ENCODE data around the gene CTNNB1.

Gene CTNNB1

DNA sequence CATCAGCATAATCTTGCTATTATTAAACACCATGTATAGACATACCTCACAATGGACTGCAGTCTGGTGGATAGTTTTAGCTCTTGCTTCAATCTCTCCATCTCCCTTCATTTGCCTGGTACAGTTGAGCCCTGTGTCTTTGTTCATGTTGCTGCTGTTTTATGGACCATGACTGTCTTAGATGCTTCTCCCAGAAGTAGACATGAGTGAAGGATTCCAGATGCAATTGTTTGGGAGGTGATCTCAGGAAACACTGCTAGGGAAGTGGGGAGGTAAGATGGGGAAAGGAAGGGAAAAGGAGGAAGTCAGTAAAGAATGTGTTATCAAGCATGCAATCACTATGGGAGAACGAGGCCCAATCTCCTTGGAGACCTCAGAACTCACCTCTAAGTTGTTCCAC lies 36.3 kb upstream of the CTNNB1 start:
- Histone ChIP-seq H3K27me3 (ENCODE audit: insufficient read depth, low read length, poor library complexity) (no peaks in the 10 kb centered on the region), H4K8ac (ENCODE audit: low read depth, low read length) (no peak overlapping the region), H3K18ac (ENCODE audit: low read length) (no peak overlapping the region), H3K4me2 (ENCODE audit: low read length) (no peak overlapping the region), H3K79me2 (ENCODE audit: control insufficient read depth, insufficient read depth, low read length) (no peaks in the 10 kb centered on the region), H3K4ac (ENCODE audit: low read depth, low read length) (no peak overlapping the region), H2BK15ac (replicated peaks; ENCODE audit: low read depth) (no peak overlapping the region), H3K4me3 (ENCODE audit: low read length) (no peak overlapping the region), H3K36me3 (ENCODE audit: control insufficient read depth, insufficient read depth, low read length) (no peaks in the 10 kb centered on the region), H4K5ac (ENCODE audit: low read length) (no peak overlapping the region), H3K23ac (ENCODE audit: low read length) (no peak overlapping the region), H2BK120ac (ENCODE audit: low read depth, low read length) (no peak overlapping the region), H3K9ac (ENCODE audit: low read length) (no peak overlapping the region), H2BK5ac (ENCODE audit: low read length) (no peak overlapping the region), H3K27ac (ENCODE audit: low read depth, low read length) (no peak overlapping the region), H3K79me1 (ENCODE audit: low read length) (no peaks in the 10 kb centered on the region), H2AK5ac (ENCODE audit: low read length) (no peak overlapping the region), H3K4me1 (ENCODE audit: control insufficient read depth, low read depth, low read length) (peaks cover 12% of the 10 kb centered on the region), H3K56ac (ENCODE audit: low read length) (no peak overlapping the region)
- no CpG with 5 or more reads among the region's 1 CpG for WGBS (ENCODE audit: extremely low coverage, insufficient coverage, low lambda C conversion rate)
- no peak for DNase-seq

DNA sequence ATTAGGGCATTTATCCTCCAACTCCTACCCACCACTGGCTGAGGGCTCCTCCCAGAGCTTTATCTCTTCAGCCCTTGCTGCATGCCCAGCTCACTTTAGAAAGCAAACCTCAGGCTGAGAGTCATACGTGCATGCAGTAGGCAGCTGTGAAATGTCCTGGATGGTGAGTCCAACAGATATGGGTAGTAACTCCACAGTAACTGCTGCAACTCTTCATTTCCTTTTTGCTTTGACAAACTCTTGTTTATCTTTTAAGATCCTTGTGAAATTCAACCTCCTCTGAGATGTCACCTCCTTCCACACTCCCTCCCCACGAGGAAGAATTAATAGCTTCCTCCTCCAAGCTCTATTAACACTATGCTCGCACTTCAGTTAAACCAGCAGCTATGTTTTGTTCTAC lies 35.9 kb upstream of the CTNNB1 start:
- Histone ChIP-seq H4K8ac (ENCODE audit: low read depth, low read length) (no peak overlapping the region), H3K27me3 (ENCODE audit: insufficient read depth, low read length, poor library complexity) (no peaks in the 10 kb centered on the region), H3K36me3 (ENCODE audit: control insufficient read depth, insufficient read depth, low read length) (no peaks in the 10 kb centered on the region), H2AK5ac (ENCODE audit: low read length) (no peak overlapping the region), H2BK15ac (replicated peaks; ENCODE audit: low read depth) (no peak overlapping the region), H3K23ac (ENCODE audit: low read length) (no peak overlapping the region), H3K27ac (ENCODE audit: low read depth, low read length) (no peak overlapping the region), H2BK120ac (ENCODE audit: low read depth, low read length) (no peak overlapping the region), H3K4ac (ENCODE audit: low read depth, low read length) (no peak overlapping the region), H3K4me1 (ENCODE audit: control insufficient read depth, low read depth, low read length) (peaks cover 12% of the 10 kb centered on the region), H3K18ac (ENCODE audit: low read length) (no peak overlapping the region), H3K56ac (ENCODE audit: low read length) (no peak overlapping the region), H3K4me3 (ENCODE audit: low read length) (no peak overlapping the region), H3K79me1 (ENCODE audit: low read length) (no peaks in the 10 kb centered on the region), H2BK5ac (ENCODE audit: low read length) (no peak overlapping the region), H3K4me2 (ENCODE audit: low read length) (no peak overlapping the region), H3K9ac (ENCODE audit: low read length) (no peak overlapping the region), H4K5ac (ENCODE audit: low read length) (no peak overlapping the region), H3K79me2 (ENCODE audit: control insufficient read depth, insufficient read depth, low read length) (no peaks in the 10 kb centered on the region)
- no peak for DNase-seq
- no CpG with 5 or more reads among the region's 3 CpGs for WGBS (ENCODE audit: extremely low coverage, insufficient coverage, low lambda C conversion rate)

DNA sequence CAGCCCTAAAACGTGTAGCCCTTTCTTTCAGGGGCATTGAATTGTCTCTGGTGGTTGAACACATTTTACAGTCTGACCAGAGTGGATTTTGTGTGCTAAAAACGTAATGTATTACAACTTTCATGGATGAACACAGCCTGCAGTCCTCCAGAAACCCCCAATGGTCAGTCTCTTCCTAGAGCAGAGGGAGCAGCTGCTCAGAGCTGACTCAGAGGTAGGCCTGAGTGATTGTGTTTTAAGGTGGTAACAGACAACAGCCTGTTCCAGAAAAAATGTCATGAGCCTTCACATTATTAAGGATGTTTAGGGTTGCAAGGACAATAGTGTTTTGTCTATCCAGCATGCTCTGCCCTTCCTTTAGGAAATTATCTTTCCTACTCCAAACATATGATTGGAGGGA lies 34.5 kb upstream of the CTNNB1 start:
- Histone ChIP-seq H3K18ac (ENCODE audit: low read length) (no peak overlapping the region), H3K27ac (ENCODE audit: low read depth, low read length) (no peak overlapping the region), H3K79me2 (ENCODE audit: control insufficient read depth, insufficient read depth, low read length) (no peaks in the 10 kb centered on the region), H2BK5ac (ENCODE audit: low read length) (no peak overlapping the region), H3K4me2 (ENCODE audit: low read length) (no peak overlapping the region), H4K8ac (ENCODE audit: low read depth, low read length) (no peak overlapping the region), H3K79me1 (ENCODE audit: low read length) (no peaks in the 10 kb centered on the region), H3K56ac (ENCODE audit: low read length) (no peak overlapping the region), H3K4me1 (ENCODE audit: control insufficient read depth, low read depth, low read length) (peaks cover 7% of the 10 kb centered on the region), H3K4ac (ENCODE audit: low read depth, low read length) (no peak overlapping the region), H3K27me3 (ENCODE audit: insufficient read depth, low read length, poor library complexity) (no peaks in the 10 kb centered on the region), H3K23ac (ENCODE audit: low read length) (no peak overlapping the region), H2AK5ac (ENCODE audit: low read length) (no peak overlapping the region), H4K5ac (ENCODE audit: low read length) (no peak overlapping the region), H3K4me3 (ENCODE audit: low read length) (no peak overlapping the region), H3K9ac (ENCODE audit: low read length) (no peak overlapping the region), H2BK120ac (ENCODE audit: low read depth, low read length) (no peak overlapping the region), H3K36me3 (ENCODE audit: control insufficient read depth, insufficient read depth, low read length) (no peaks in the 10 kb centered on the region), H2BK15ac (replicated peaks; ENCODE audit: low read depth) (no peak overlapping the region)
- no CpG with 5 or more reads among the region's 2 CpGs for WGBS (ENCODE audit: extremely low coverage, insufficient coverage, low lambda C conversion rate)
- DNase-seq, result no peak

DNA sequence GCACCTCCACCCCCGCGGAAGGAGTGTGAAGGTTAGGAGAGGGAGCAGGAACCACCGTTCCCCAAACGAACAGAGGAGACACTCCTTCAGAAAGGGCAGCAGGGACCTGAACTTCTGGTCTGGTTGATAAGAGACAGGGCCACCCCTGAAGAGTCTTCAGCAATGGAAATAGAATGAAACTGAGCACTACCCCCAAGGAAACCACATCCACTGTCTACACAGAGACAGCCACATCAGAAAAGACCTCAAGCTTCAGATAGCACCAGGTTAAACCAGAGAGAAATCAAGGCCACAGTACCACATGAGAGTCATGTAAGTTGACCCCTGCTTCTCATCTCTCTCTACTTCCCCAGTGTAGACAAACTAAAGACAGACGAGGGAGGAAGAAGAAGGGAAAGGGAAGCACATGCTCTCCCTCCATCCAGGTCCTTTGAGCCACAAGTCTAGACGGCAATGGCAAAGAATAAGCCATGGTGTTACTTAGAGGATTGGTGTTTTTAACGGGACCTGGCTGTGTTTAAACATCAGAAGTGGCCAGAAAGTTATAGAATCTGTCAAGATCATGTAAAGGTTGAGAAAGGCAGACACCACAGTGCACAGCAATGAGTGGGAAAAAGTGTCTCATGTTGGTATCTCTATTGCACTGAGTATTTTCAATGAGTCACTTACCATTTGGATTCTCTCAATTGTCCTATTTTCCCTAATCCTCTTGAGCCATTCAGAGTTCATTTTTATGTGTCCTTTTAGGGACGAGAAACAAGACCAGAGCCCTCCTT lies 31.4 kb upstream of the CTNNB1 start:
- no peak overlapping the region for H3K27ac ChIP-seq (ENCODE audit: low read depth, low read length)
- no peak overlapping the region for H3K23ac ChIP-seq (ENCODE audit: low read length)
- no CpG with 5 or more reads among the region's 8 CpGs for WGBS (ENCODE audit: extremely low coverage, insufficient coverage, low lambda C conversion rate)
- no peak overlapping the region for H3K4me2 ChIP-seq (ENCODE audit: low read length)
- no peaks in the 10 kb centered on the region for H3K79me2 ChIP-seq (ENCODE audit: control insufficient read depth, insufficient read depth, low read length)
- H3K79me1 ChIP-seq (ENCODE audit: low read length), result no peaks in the 10 kb centered on the region
- H2BK15ac ChIP-seq (replicated peaks; ENCODE audit: low read depth), result no peak overlapping the region
- no peak overlapping the region for H3K4ac ChIP-seq (ENCODE audit: low read depth, low read length)
- no peaks in the 10 kb centered on the region for H3K27me3 ChIP-seq (ENCODE audit: insufficient read depth, low read length, poor library complexity)
- no peak overlapping the region for H3K56ac ChIP-seq (ENCODE audit: low read length)
- H3K36me3 ChIP-seq (ENCODE audit: control insufficient read depth, insufficient read depth, low read length), result no peaks in the 10 kb centered on the region
- no peak overlapping the region for H4K5ac ChIP-seq (ENCODE audit: low read length)
- H2BK5ac ChIP-seq (ENCODE audit: low read length), result no peak overlapping the region
- no peak overlapping the region for H3K4me3 ChIP-seq (ENCODE audit: low read length)
- no peak overlapping the region for H3K9ac ChIP-seq (ENCODE audit: low read length)
- no peak overlapping the region for H2AK5ac ChIP-seq (ENCODE audit: low read length)
- peaks cover 7% of the 10 kb centered on the region for H3K4me1 ChIP-seq (ENCODE audit: control insufficient read depth, low read depth, low read length)
- no peak overlapping the region for H2BK120ac ChIP-seq (ENCODE audit: low read depth, low read length)
- H4K8ac ChIP-seq (ENCODE audit: low read depth, low read length), result no peak overlapping the region
- H3K18ac ChIP-seq (ENCODE audit: low read length), result no peak overlapping the region
- no peak for DNase-seq

DNA sequence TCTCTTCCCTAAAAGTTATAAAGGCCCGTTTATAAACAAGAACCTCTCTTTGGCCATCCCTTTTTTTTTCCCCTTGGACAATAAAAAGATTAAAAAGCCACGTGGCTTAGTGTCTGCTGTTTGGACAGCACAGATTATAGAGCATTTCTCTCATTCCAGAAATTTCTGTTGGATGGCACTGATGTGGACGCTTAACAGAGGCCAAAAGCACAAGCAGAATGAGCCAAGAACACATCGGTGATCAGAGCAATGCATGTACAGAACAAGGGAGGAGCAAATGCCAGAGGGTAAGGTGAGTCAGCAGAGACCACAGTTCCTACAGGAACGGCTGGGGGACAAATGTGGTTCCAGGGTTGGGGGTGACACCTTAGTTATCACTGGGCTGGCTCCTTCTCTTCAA lies 30.3 kb upstream of the CTNNB1 start:
- Histone ChIP-seq H3K4me1 (ENCODE audit: control insufficient read depth, low read depth, low read length) (no peaks in the 10 kb centered on the region), H3K56ac (ENCODE audit: low read length) (no peak overlapping the region), H3K79me1 (ENCODE audit: low read length) (no peaks in the 10 kb centered on the region), H2AK5ac (ENCODE audit: low read length) (no peak overlapping the region), H2BK5ac (ENCODE audit: low read length) (no peak overlapping the region), H3K4me2 (ENCODE audit: low read length) (no peak overlapping the region), H3K18ac (ENCODE audit: low read length) (no peak overlapping the region), H3K9ac (ENCODE audit: low read length) (no peak overlapping the region), H3K4me3 (ENCODE audit: low read length) (no peak overlapping the region), H3K36me3 (ENCODE audit: control insufficient read depth, insufficient read depth, low read length) (no peaks in the 10 kb centered on the region), H2BK120ac (ENCODE audit: low read depth, low read length) (no peak overlapping the region), H4K8ac (ENCODE audit: low read depth, low read length) (no peak overlapping the region), H3K27ac (ENCODE audit: low read depth, low read length) (no peak overlapping the region), H4K5ac (ENCODE audit: low read length) (no peak overlapping the region), H3K27me3 (ENCODE audit: insufficient read depth, low read length, poor library complexity) (no peaks in the 10 kb centered on the region), H2BK15ac (replicated peaks; ENCODE audit: low read depth) (no peak overlapping the region), H3K23ac (ENCODE audit: low read length) (no peak overlapping the region), H3K79me2 (ENCODE audit: control insufficient read depth, insufficient read depth, low read length) (no peaks in the 10 kb centered on the region), H3K4ac (ENCODE audit: low read depth, low read length) (no peak overlapping the region)
- WGBS (ENCODE audit: extremely low coverage, insufficient coverage, low lambda C conversion rate), result no CpG with 5 or more reads among the region's 5 CpGs
- no peak for DNase-seq
